Measurements from ENCODE around the gene SLC66A1. TPM values are rescaled to one million over a fixed set of nuclear protein-coding genes. Genes with fewer than 3 reads are reported as not detected.

The SLC66A1 gene
- total RNA-seq, 2 donors from 2014 or later = 11.4 to 12.0 TPM

- Histone ChIP-seq H3K9me3 (no peaks in the 10 kb centered on the region), H3K27me3 (replicated peaks; ENCODE audit: insufficient read depth) (no peaks in the 10 kb centered on the region), H3K36me3 (peaks cover 12% of the 10 kb centered on the region), H3K4me3 (no peak overlapping the region), H3K4me1 (ENCODE audit: control insufficient read depth in 1 of 2, low read depth in 2 of 2) (peaks cover 6 to 15% of the 10 kb centered on the region in 2 donors), H3K27ac (no peak overlapping the region)
- ATAC-seq (ENCODE audit: insufficient number of reproducible peaks, low FRiP score, low read depth) (no peak), DNase-seq (ENCODE audit: low spot score) (no peak)
- no peak for TF ChIP-seq CTCF (IDR thresholded peaks at IDR 0.05)
Observed at GRCh38 chr1:19338323-19338762, 26.2 kb downstream of the SLC66A1 start.

GRCh38 chr1:19339214-19339861, 27.2 kb downstream of the SLC66A1 start:
- DNase-seq (ENCODE audit: low spot score) = no peak
- Histone ChIP-seq H3K27ac (no peak overlapping the region), H3K9me3 (no peaks in the 10 kb centered on the region), H3K4me3 (no peak overlapping the region), H3K36me3 (peaks cover 20% of the 10 kb centered on the region), H3K4me1 (ENCODE audit: control insufficient read depth in 1 of 2, low read depth in 2 of 2) (peaks cover 6 to 15% of the 10 kb centered on the region in 2 donors), H3K27me3 (replicated peaks; ENCODE audit: insufficient read depth) (no peaks in the 10 kb centered on the region)
- ATAC-seq (ENCODE audit: insufficient number of reproducible peaks, low FRiP score, low read depth) = no peak
- TF ChIP-seq CTCF (IDR thresholded peaks at IDR 0.05) = no peak

GRCh38 chr1:19340387-19340937, 28.3 kb downstream of the SLC66A1 start:
- H3K27ac ChIP-seq = no peak overlapping the region
- H3K4me3 ChIP-seq = no peak overlapping the region
- ATAC-seq (ENCODE audit: insufficient number of reproducible peaks, low FRiP score, low read depth) = no peak
- H3K36me3 ChIP-seq = peaks cover 29% of the 10 kb centered on the region
- DNase-seq (ENCODE audit: low spot score) = no peak
- H3K4me1 ChIP-seq (ENCODE audit: control insufficient read depth in 1 of 2, low read depth in 2 of 2) = peaks cover 6 to 15% of the 10 kb centered on the region in 2 donors
- no peaks in the 10 kb centered on the region for H3K9me3 ChIP-seq
- no peak for TF ChIP-seq CTCF (IDR thresholded peaks at IDR 0.05)
- H3K27me3 ChIP-seq (replicated peaks; ENCODE audit: insufficient read depth) = no peaks in the 10 kb centered on the region

GRCh38 chr1:19341201-19342061, 29.3 kb downstream of the SLC66A1 start:
- ATAC-seq (ENCODE audit: insufficient number of reproducible peaks, low FRiP score, low read depth) = peak; percentile 41
- Histone ChIP-seq H3K4me3 (no peak overlapping the region), H3K36me3 (peaks cover 32% of the 10 kb centered on the region), H3K27me3 (replicated peaks; ENCODE audit: insufficient read depth) (no peaks in the 10 kb centered on the region), H3K9me3 (no peaks in the 10 kb centered on the region), H3K4me1 (ENCODE audit: control insufficient read depth in 1 of 2, low read depth in 2 of 2) (peaks cover 6 to 15% of the 10 kb centered on the region in 2 donors), H3K27ac (peak overlapping the region in 1 of 2 donors; percentile 10)
- peak; percentile 94 for TF ChIP-seq CTCF (IDR thresholded peaks at IDR 0.05)
- peak; percentile 31 for DNase-seq (ENCODE audit: low spot score)
